Ammon's horn (tissue), 1 donor: ENCODE results near the gene IST1.

Experiments used
- DNase-seq: peaks from one replicate; pipeline ENCODE4 v3.0.0-alpha.2; 2016; ENCODE audit warnings: low spot score

IST1 gene

GRCh38 chr16:71965223-71965622 is 69.9 kb downstream of the IST1 start:
- no peak for DNase-seq

- DNase-seq, result no peak
These were observed 71.6 kb downstream of the IST1 start for GRCh38 chr16:71966932-71967331.

- no peak for DNase-seq
These were observed 74.0 kb downstream of the IST1 start for GRCh38 chr16:71969353-71969752.

- no peak for DNase-seq
These were observed 76.2 kb downstream of the IST1 start for GRCh38 chr16:71971571-71971970.

GRCh38 chr16:71972356-71972755 is 77.0 kb downstream of the IST1 start:
- DNase-seq, result no peak

GRCh38 chr16:71973001-71973400 is 77.7 kb downstream of the IST1 start:
- no peak for DNase-seq

GRCh38 chr16:71974068-71974818 is 78.9 kb downstream of the IST1 start:
- DNase-seq, result no peak
